Measurements from ENCODE around the gene POLK. TPM values are rescaled to one million over a fixed set of nuclear protein-coding genes. Genes with fewer than 3 reads are reported as not detected.

Gene POLK
- total and polyA plus RNA-seq, 2 of the 8 experiments (the other 6 are each of a cell fraction or from before 2014, with no cell fraction given) = 2.0 to 9.0 TPM

GRCh38 chr5:75637949-75638348, 126.3 kb downstream of the POLK start:
- ChIA-PET POLR2A (ENCODE audit: partially characterized antibody) (no interaction called here), CTCF (ENCODE audit: partially characterized antibody) (no interaction called here)
- no peak overlapping the region for H3K9ac ChIP-seq (replicated peaks in 1 of 4; ENCODE audit: extremely low read depth in 1 of 4, low read depth in 3 of 4, low read length in 3 of 4)
- H3K14ac ChIP-seq (ENCODE audit: insufficient read length) = no peak overlapping the region
- no peaks in the 10 kb centered on the region for H3K79me2 ChIP-seq (ENCODE audit: control insufficient read depth in 1 of 2, insufficient read depth in 2 of 2, low read length in 2 of 2)
- peaks cover 0 to 2% (median 0%) of the 10 kb centered on the region in 4 experiments; a peak in 2 of 7 replicates for H3K27me3 ChIP-seq (replicated peaks in 1 of 4; ENCODE audit: control insufficient read depth in 3 of 4, extremely low read depth in 1 of 4, insufficient read depth in 3 of 4, low read length in 3 of 4)
- H4K20me1 ChIP-seq (replicated peaks in 1 of 2; ENCODE audit: control insufficient read depth in 1 of 2, insufficient read depth in 2 of 2, low read length in 2 of 2) = no peaks in the 10 kb centered on the region
- WGBS, 2 experiments (ENCODE audit: extremely low coverage in 1 of 2, insufficient coverage in 1 of 2, insufficient read length in 1 of 2, insufficient replicate concordance in 2 of 2, low coverage in 1 of 2, low lambda C conversion rate in 2 of 2, missing lambda C conversion rate in 1 of 2) = 70% methylated on average over 1 of the region's 1 CpG; no CpG with 5 or more reads in 1 of the 2 experiments
- no peak overlapping the region for H4K8ac ChIP-seq (ENCODE audit: extremely low read depth, insufficient read depth, low read length)
- no peaks in the 10 kb centered on the region for H3K36me3 ChIP-seq (ENCODE audit: control insufficient read depth in 2 of 4, insufficient read depth in 4 of 4, low read length in 3 of 4)
- no peak for DNase-seq (ENCODE audit: low read depth in 1 of 2, low spot score in 2 of 2)
- H3K9me3 ChIP-seq (ENCODE audit: insufficient read depth in 2 of 2, low read depth in 1 of 2, low read length in 1 of 2) = no peaks in the 10 kb centered on the region
- no peak overlapping the region for H3K23ac ChIP-seq (ENCODE audit: insufficient read length)
- no peaks in the 10 kb centered on the region for H3K4me1 ChIP-seq (replicated peaks in 1 of 4; ENCODE audit: control insufficient read depth in 3 of 4, insufficient read depth in 4 of 4, low read length in 3 of 4)
- no peak for TF ChIP-seq EZH2 (IDR thresholded peaks at IDR 0.05; ENCODE audit: low read depth, low read length, severe bottlenecking)
- no peak for TF ChIP-seq BRCA1 (IDR thresholded peaks at IDR 0.05; ENCODE audit: low read depth, low read length)
- no peak for TF ChIP-seq CEBPB (IDR thresholded peaks at IDR 0.05; ENCODE audit: low read depth, low read length)
- TF ChIP-seq CHD2 (IDR thresholded peaks at IDR 0.05; ENCODE audit: low read length) = no peak
- no peak for TF ChIP-seq TCF12 (IDR thresholded peaks at IDR 0.05; ENCODE audit: low read depth, low read length)
- no peak for FAIRE-seq
- H3K18ac ChIP-seq (ENCODE audit: extremely low read depth, low read length) = no peak overlapping the region
- no peaks in the 10 kb centered on the region for H3K79me1 ChIP-seq (ENCODE audit: low read depth, low read length)
- H3K23me2 ChIP-seq (ENCODE audit: low read depth, low read length) = no peaks in the 10 kb centered on the region; the same call in 1 of the 2 replicates
- H3K27ac ChIP-seq (ENCODE audit: low read depth, low read length) = no peak overlapping the region
- H2BK5ac ChIP-seq (ENCODE audit: low read depth, low read length) = no peak overlapping the region
- no peak overlapping the region for H3K56ac ChIP-seq (replicated peaks; ENCODE audit: insufficient read length, low read depth, low read length)
- no peak overlapping the region for H2BK15ac ChIP-seq (ENCODE audit: low read length)
- no peak overlapping the region for H3K4me3 ChIP-seq (ENCODE audit: extremely low read depth in 1 of 4, insufficient read depth in 2 of 4, low read depth in 3 of 4, low read length in 4 of 4)
- no peak overlapping the region for H4K5ac ChIP-seq (ENCODE audit: insufficient read length, low read depth, low read length)
- no peak overlapping the region for H2BK12ac ChIP-seq (ENCODE audit: low read depth, low read length)
- H2AFZ ChIP-seq (ENCODE audit: low read length) = no peak overlapping the region
- no peak overlapping the region for H2AK5ac ChIP-seq (ENCODE audit: low read depth, low read length)
- no peak overlapping the region for H3K4me2 ChIP-seq (ENCODE audit: insufficient read depth in 1 of 2, low read depth in 2 of 2, low read length in 2 of 2)
- no peak overlapping the region for H4K91ac ChIP-seq (replicated peaks; ENCODE audit: insufficient read length, low read length)
- no peak overlapping the region for H2BK20ac ChIP-seq (ENCODE audit: low read length)
- no peak overlapping the region for H3K4ac ChIP-seq (replicated peaks; ENCODE audit: insufficient read length, low read depth, low read length)
- H2BK120ac ChIP-seq (replicated peaks; ENCODE audit: low read depth, low read length) = no peak overlapping the region
